Measurements from ENCODE around the gene TANGO2.

- TF ChIP-seq CTCF (IDR thresholded peaks at IDR 0.05) (no peak), POLR2A (IDR thresholded peaks at IDR 0.05) (no peak)
Measured at GRCh38 chr22:20089226-20089976, 68.5 kb downstream of the TANGO2 start.

All from lower leg skin (tissue), 3 donors.